Measurements from ENCODE around the gene RRH.

The RRH gene

DNA sequence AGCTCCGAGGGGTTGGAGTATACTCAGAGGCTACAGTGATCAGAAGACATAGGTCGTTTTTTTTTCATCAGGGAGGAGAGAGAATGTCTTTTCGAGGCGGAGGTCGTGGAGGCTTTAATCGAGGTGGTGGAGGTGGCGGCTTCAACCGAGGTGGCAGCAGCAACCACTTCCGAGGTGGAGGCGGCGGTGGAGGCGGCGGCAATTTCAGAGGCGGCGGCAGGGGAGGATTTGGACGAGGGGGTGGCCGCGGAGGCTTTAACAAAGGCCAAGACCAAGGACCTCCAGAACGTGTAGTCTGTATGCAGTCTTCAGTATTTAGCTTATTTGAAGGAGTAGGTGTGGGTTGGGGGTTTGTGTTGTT lies 11.7 kb upstream of the RRH start:
- H3K4me3 ChIP-seq (ENCODE audit: low read depth, low read length), result peak overlapping the region; percentile 96
- TF ChIP-seq, protein P1, sequence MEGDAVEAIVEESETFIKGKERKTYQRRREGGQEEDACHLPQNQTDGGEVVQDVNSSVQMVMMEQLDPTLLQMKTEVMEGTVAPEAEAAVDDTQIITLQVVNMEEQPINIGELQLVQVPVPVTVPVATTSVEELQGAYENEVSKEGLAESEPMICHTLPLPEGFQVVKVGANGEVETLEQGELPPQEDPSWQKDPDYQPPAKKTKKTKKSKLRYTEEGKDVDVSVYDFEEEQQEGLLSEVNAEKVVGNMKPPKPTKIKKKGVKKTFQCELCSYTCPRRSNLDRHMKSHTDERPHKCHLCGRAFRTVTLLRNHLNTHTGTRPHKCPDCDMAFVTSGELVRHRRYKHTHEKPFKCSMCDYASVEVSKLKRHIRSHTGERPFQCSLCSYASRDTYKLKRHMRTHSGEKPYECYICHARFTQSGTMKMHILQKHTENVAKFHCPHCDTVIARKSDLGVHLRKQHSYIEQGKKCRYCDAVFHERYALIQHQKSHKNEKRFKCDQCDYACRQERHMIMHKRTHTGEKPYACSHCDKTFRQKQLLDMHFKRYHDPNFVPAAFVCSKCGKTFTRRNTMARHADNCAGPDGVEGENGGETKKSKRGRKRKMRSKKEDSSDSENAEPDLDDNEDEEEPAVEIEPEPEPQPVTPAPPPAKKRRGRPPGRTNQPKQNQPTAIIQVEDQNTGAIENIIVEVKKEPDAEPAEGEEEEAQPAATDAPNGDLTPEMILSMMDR (IDR thresholded peaks at IDR 0.05; ENCODE audit: borderline replicate concordance, insufficient read depth, low read depth, low read length), result no peak

DNA sequence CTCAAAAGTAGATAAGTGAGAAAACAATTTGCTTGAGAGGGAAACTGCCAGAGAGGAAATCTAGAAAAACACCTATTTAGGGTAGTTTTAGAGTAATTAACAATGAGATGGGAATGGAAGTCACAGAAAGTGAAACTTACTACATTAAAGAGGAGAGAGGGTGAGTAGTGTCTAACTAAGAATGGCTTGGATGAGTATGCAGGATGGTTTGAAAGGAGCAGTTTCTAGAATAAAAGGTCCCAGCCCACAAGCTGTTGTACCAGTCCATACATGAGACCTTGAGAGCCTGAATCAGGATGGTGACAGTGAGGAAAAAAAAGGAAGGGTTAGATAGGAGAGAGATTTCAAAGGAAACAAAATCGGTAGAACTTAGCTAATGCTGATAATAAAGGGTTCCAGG lies 10.9 kb upstream of the RRH start:
- peak overlapping the region; percentile 96 for H3K4me3 ChIP-seq (ENCODE audit: low read depth, low read length)
- TF ChIP-seq, protein P1 (IDR thresholded peaks at IDR 0.05; ENCODE audit: borderline replicate concordance, insufficient read depth, low read depth, low read length), result no peak

DNA sequence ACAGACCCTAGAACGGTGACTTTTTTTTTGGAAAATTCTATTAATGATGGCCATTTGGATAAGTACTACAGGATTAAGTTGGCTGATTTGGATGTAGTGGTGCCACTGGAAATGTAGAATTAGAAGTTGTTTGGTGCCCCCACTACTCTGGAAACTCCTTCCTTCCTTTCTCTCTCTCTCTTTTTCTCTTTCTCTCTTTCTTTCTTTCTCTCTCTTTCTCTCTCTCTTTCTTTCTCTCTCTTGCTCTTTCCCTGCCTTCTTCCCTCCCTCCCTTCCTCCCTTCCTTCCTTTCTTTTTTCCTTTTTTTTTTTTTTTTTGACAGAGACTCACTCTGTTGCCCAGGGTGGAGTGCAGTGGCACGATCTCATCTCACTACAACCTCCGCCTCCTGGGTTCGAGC lies 9.5 kb upstream of the RRH start:
- TF ChIP-seq, protein P1 (IDR thresholded peaks at IDR 0.05; ENCODE audit: borderline replicate concordance, insufficient read depth, low read depth, low read length), result no peak
- H3K4me3 ChIP-seq (ENCODE audit: low read depth, low read length), result no peak overlapping the region

- TF ChIP-seq, protein P1 (IDR thresholded peaks at IDR 0.05; ENCODE audit: borderline replicate concordance, insufficient read depth, low read depth, low read length), result no peak
- H3K4me3 ChIP-seq (ENCODE audit: low read depth, low read length), result no peak overlapping the region
Measured at GRCh38 chr4:109820563-109820962, 7.2 kb upstream of the RRH start.

GRCh38 chr4:109821185-109821584 lies 6.6 kb upstream of the RRH start:
- TF ChIP-seq, protein P1 (IDR thresholded peaks at IDR 0.05; ENCODE audit: borderline replicate concordance, insufficient read depth, low read depth, low read length), result no peak
- no peak overlapping the region for H3K4me3 ChIP-seq (ENCODE audit: low read depth, low read length)

GRCh38 chr4:109826719-109827118 lies 1.1 kb upstream of the RRH start:
- H3K4me3 ChIP-seq (ENCODE audit: low read depth, low read length), result no peak overlapping the region
- TF ChIP-seq, protein P1 (IDR thresholded peaks at IDR 0.05; ENCODE audit: borderline replicate concordance, insufficient read depth, low read depth, low read length), result no peak

DNA sequence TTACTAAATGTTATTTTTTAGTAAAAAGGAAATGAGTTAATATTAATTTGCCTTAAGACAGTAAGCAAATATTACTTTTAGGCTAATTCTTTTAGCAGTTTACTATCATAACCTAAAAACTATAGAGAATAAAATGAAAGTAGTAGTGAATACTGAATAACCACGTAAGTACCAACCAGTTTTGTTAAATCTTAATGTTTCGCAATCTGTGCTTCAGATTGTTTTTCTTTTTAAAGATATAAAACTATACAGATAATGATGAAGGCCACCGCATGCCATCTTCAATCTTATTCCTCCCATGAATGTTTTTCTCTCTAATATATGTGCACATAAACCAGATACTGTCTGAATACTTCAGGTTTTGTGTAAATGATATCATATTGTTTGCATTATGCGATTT lies 6.0 kb downstream of the RRH start:
- TF ChIP-seq, protein P1 (IDR thresholded peaks at IDR 0.05; ENCODE audit: borderline replicate concordance, insufficient read depth, low read depth, low read length), result no peak
- H3K4me3 ChIP-seq (ENCODE audit: low read depth, low read length), result no peak overlapping the region
